Left lobe of liver (tissue), 2 donors: ENCODE measurements around the gene SPATA24. TPM values are rescaled to one million over a fixed set of nuclear protein-coding genes. Genes with fewer than 3 reads are reported as not detected.
"Not testable (repeated sequence)": the region's sequence is repeated elsewhere in the genome, so short reads cannot be mapped to it uniquely, and the experiment has no call there.

Experiments
- ATAC-seq: fragments of 200-7000 bp; cut with Tn5 transposase; one replicate; pipeline ENCODE4 v1.9.1; 2020; ENCODE audit warnings: mild to moderate bottlenecking, moderate library complexity
- DNase-seq: peaks from one replicate; pipeline ENCODE4 v3.0.0-alpha.2; 2020; ENCODE audit warnings: low spot score
- total RNA-seq: library from RNA; stranded (reverse); gene quantifications from one replicate; pipeline ENCODE4 v1.2.1, GENCODE V29; 2021
- donor health status: DM: no; HTN: no; CAD: no; lungs with moderate emphysema.
- donor health status: DM: no; HTN: yes; CAD: no.

Gene SPATA24
- total RNA-seq, 1 donor from 2014 or later: 2.2 TPM

DNA sequence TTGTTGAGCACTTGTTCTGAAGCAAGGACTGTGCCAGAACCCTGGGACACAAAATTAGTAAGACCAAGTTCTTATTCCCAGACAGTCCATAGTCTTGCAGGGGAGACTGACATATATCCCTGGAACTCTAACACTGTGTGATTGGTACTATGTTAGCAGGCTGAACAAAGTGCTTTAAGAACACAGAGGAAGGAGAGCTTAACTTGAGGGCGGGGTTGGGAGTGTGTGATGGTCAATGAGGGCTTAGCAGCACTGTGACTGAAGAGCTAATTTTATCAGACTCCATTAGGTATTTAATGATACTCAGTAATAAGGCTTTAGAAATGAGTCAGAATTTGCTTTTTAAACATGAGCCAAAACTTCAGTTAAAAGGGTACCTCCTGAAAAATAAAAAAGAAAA is 14.9 kb upstream of the SPATA24 start:
- DNase-seq: no peak

DNA sequence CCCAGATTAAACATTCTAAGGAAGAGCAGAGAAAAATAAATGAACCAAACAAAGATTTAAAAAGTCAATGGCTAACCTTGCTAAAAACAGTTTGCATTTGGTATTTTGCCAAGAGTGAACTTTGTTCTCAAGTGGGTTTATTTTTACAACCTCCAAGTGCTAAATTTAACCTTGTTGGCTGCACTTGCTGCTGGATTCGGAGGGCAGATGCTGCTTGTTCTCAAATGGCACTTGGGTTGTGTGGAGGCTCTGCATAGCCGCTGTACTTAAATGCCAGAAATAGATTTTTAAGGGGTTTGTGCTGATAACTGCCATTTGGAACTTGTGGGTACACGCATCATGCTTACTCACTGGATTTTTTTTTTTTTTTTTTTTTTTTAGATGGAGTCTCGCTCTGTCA is 13.3 kb upstream of the SPATA24 start:
- no peak for ATAC-seq
- no peak for DNase-seq

More for the DNA sequence above, 14.9 kb upstream of the SPATA24 start:
- ATAC-seq: no peak

DNA sequence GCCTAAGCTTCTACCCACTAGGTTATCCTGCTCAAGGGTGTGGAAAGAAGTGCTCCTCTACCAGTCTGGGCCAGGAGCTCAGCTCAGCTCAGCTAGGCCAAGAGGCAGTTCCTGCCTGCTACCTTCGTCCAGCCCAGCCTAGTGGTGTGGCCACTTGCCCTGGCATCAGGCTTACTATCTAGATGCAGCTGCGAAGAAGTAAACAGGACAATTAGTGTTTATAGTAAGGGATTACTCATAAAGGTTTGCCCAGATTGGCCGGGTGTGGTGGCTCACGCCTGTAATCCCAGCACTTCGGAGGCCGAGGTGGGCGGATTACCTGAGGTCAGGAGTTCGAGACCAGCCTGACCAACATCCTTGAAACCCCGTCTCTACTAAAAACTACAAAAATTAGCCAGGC is 12.8 kb upstream of the SPATA24 start:
- no peak for ATAC-seq
- no peak for DNase-seq

DNA sequence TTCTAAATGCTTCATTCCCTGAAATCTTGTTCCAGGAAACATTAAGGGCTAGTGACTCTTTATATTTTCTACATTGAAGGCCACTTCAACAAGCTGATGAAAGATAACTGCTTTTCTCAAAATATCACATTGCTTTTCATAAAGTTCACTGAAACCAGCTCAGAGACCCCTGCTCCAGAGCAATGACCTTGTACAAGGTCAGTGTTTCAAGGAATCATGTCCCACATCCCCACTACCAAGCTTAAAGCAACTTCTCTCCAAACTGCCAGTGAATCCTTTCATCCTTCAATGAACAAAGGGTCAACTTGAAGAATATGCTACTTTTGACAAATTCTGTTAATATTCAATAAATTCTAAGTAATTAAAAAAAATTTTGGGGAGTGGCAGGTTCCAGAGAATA is 12.0 kb upstream of the SPATA24 start:
- no peak for ATAC-seq

DNA sequence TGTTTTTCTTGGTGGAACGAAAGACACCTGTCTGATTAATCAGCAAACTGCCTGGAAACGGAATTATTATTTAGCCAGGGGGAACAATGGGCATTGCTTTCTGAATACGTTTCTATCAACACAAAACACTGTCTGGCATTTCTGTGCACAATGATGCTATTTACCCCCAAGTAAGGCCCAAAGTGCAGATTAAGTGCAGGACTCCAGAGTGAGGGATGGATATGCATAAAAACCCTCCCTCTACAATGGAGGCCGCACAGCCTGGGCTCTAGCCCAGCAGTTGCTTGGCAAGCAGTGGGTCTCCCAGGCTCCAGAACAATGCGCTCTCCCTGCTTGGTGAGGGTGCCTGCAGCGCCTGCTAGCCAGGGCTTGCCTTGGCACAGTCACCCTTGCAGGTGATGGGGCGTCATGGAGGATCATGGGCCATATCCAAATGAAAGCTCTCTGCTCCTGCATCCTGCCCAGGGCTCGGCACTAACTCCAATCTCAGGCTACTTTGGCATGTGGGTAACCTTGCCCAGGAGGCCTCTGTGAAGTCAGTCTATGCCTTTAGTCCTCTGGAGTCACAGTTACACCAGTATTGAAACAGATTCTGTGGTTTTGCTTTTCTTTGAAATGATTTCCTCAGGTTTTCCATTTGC is 11.5 kb upstream of the SPATA24 start:
- no peak for DNase-seq
- no peak for ATAC-seq

More for the DNA sequence above, 12.0 kb upstream of the SPATA24 start:
- DNase-seq: no peak

DNA sequence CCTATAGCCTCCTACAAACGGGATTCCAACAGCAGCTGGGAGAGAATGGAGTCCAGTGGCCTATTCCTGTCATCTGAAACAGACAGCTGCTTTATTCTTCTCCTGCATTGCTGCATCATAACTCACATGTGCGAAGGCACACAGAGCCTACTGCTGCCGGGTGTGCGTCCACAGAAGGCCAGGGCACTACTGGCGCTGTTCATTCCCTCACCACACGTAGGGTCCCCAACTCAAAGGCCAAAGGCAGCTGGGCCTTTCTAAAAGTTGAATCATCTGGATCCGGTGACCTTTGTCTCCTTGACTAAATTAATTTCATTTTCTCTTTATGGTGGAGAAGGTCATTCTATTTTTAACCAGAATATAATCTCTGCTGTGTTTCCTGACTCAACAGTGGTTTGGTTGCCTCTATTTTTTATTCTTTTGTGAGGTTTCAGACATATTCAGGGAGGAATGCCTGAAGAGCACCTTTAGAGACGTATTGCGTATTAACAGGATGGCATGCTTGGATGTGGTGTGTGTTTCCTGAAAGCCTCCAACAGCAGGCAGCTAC is 10.8 kb upstream of the SPATA24 start:
- no peak for DNase-seq
- no peak for ATAC-seq

DNA sequence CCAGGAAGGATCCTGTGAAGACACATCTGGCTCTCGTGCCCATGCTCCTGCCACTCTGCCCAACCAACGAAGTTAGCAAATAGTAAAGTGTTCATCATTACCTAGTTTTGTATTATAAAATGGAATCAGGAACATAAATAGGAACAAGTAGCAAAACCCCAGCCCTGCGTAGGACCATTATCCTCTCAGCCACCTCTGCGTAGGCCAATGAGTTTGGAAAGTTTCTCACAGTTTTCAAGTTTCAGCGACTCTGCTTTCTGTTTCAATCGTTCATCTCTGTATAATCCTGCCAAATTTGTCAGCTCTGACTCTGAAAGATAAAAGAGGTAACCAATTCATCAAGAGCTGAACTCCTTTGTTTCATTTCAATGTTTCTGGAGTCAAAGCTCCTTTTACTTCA is 10.1 kb upstream of the SPATA24 start:
- ATAC-seq (no peak), DNase-seq (no peak)

DNA sequence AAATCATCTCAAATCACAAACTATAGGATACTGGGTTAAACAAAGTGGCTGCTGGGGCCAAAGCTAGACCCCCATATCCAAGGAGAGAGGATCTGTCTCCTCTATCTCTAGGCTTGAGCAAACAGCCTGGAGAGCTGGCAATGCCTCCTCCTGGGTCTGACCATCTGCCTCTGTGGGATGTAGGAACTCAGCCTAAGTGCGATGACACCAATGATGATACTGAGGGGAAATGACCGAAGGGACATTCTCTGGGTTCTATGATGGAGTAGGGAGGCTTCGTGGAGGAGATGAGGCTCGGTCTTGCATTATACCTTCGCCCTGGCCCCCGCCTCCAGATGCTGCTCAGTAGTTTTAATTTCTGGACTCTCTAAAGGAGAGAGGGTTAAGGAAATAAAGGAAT is 9.3 kb upstream of the SPATA24 start:
- ATAC-seq (no peak), DNase-seq (no peak)

DNA sequence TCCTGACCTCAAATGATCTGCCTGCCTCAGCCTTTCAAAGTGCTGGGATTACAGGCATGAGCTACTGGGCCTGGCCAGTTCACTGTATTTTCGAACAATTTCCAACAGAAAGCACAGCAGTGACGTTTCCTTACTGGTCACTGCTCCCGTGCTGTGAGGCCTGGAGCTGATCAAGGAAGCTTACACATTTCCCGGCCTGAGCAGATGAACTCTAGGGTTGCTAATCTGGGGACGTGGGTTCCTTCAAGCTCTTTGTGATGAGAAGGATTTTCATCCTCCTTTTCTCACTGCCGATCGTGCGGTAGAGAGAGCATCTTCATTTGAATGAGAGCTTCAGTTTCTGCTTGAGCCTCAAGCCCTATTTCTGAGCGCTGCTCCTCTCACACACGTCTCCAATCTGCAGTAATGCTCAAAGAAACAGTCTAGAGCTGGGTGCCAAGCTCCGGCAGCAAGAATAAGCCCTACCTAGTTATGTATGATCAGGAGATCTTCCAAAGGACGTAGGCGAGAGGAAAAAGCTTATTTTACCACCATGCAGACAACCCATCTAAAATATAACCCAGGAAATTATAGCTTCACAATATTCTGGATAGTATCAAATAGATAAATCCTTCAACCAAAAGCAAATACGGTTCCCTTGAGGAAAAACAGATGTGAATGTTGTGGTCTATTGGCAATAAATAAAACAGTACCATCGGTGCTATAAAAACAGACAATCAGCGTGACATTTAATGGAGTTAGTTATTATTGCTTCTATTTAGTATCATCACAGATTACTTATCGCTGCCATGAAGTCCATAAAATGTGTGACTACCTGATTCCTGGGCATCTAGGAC is 7.3 kb upstream of the SPATA24 start:
- ATAC-seq (no peak), DNase-seq (no peak)

DNA sequence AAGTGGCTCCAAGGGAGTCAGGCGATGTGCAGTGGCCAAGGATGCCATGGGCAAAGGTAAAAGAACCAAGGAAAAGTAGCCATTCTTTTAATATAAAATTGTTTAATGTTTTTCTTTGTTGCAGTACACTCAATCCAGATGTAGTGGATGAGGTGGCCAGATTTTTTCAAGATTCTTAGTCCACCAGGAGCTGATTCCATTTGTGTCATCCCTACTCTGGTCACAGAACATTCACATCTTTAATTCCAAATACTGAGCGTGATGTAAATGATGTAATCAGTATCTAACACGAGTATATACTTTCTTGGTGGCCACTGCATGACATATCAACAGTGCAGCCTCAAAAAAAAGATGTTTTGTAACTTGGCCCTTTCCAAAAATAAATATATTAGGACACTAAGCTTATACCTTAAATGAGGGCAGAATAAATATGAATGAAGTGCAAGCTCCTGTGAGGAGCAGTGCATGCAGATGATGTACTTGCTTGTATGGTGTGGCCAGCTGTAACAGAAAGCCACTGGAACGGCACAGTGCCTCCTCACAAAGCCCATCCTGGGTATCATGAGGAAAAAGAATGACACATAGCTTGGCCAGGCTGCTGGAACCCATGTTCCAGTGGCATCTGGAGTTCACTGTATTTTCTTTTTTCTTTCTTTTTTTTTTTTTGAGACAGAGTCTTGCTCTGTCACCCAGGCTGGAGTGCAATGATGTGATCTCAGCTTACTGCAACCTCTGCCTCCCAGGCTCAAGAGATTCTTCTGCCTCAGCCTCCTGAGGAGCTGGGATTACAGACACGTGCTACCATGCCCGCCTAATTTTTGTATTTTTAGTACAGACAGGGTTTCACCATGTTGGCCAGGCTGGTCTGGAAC is 6.5 kb upstream of the SPATA24 start:
- ATAC-seq (no peak), DNase-seq (no peak)

DNA sequence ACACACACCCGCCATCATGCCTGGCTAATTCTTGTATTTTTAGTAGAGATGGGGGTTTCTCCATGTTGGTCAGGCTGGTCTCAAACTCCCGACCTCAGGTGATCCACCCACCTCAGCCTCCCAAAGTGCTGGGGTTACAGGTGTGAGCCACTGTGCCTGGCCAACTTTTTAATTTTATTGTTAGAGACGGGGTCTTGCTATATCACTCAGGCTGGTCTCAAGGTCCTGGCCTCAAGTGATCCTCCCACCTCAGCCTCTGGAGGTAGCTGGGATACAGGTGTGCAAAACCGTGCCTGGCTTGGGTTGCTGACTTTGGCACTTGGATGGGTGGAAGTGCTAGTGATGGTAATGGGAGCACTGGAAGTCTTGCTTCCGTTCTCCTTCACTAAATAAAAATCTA is 5.2 kb upstream of the SPATA24 start:
- ATAC-seq, DNase-seq: not testable (repeated sequence)

DNA sequence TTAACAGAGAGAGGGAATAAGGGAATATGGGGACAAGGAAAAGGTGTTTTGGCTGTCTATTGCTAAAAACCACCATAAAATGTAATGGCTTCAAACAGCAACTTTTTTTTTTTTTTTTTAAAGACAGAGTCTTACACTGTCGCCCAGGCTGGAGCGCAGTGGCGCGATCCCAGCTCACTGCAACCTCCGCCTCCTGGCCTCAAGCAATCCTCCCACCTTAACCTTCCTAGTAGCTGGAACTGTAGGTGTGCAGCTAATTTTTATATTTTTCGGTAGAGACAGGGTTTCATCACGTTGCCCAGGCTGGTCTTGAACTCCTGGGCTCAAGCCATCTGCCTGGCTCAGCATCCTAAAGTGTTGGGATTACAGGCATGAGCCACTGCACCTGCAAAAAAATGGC is 4.3 kb upstream of the SPATA24 start:
- ATAC-seq (no peak), DNase-seq (no peak)

DNA sequence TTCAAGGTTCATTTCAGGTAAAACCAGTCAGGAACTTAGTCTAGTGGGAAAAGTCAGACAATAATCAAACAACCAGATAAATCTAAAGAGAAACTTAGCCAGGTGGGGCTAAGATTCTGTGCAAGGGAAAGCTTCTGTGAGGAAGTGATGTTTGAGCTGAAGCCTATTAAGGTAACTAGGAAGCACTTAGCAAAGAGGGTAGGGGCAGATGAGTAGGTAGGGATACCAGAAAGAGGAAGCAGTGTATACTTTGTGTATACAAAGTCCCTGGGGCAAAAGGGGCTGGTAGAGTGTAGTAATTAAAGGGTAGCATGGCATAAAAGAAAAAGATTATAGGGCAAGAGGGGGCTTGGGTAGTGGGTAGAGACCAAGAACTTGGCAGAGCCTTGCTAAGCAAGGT is 3.6 kb upstream of the SPATA24 start:
- ATAC-seq (no peak), DNase-seq (no peak)

DNA sequence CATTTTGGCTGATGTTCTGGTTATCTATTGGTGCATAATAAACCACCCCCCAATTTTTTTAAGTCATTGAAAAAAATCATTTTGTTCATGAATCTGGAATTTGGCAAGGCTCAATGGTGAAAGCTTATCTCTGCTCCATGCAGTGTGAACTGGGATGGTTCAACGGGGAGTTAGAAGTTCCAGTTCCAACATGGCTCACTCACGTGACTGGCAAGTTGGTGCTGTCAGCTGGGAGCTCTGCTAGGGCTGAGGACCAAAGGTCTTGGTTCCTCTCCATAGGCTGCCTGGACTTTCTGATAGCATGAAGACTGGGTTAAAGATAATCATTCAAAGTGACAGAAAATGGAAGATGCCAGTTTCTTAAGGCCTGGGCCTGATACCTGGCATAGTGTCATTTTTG is 3.1 kb upstream of the SPATA24 start:
- DNase-seq (no peak), ATAC-seq (no peak)

DNA sequence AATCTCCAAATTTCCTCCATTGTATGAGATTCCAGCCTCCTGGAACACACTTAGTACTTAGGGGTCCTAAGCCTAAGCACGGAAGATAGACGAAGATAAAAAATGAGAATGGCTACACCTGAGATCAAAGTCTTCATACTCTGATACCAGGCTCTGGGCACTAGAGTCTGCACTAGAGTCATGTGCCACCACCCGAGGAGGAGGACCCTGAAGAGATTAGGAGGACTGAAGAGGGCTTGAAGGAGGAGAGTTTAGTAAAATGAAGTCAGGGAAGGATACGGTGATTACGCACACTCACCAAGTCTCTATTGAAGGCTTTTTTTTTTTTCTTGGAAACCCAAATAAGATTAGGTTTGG is 573 bp upstream of the SPATA24 start:
- DNase-seq: no peak
- ATAC-seq: no peak

DNA sequence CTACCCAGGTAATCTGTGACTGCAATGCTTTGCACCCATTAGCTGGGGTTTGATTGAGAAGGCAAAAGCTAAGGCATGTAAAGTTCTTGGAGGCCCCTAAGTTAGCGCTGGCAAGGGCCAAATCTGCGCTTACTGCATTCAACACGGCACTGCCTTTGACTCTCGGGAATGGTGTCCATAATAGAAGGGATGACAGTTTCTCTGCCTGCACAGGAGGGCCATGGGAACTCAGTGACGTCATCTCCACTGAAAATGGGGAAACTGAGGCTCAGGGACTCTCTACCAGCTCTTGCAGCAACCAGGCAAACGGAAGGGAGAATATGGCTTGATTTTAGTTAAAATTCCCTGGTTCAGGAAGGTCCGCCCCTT is 487 bp downstream of the SPATA24 start:
- ATAC-seq: no peak
- no peak for DNase-seq

DNA sequence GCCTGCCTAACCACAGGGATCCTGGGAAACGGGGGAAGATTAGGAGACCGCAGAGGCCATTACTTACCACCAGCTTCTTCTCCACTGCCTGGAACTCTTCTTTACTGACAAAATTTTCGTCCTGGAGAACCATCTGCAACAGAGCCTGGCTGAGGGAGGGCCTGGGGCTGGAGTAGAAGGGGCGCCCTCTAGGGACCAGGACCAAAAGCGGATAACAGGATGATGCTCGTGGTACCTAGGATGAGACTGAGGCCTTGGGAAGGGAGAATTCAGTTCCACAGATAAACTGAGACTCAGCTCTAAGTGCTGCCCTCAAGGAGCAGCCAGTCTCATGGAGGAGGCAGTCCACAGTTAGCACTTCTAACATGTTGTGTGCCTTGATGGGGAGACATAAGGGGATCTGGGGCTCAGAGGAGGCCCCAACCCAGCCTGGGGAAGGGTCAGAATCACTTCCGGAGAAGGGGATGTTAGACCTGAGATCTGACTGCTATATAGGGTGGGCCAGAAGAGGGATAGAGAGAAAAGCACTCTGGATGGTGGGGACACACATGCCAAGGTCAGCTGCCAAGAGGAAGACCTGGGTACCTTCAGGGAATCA is 1.2 kb downstream of the SPATA24 start:
- no peak for DNase-seq
- ATAC-seq: peak; percentile 36

DNA sequence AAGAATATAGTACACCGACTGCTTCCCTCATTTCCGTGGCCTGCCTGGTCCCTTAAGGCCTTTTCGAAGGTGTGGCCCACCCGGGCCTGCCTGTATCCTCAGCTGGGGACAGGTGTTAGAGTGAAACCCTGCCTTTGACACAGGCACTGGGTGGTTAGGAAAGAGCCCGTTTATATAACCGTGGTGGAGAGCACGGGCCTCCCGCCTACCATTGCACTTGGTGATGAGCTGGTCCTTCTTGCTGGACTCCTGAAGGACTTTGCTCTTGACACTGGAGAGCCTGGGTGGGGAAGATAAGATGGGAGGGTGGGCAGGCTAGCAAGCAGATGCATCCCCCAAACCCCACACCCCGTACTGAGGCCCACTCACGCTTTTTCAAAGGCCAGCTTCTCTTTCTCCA is 2.3 kb downstream of the SPATA24 start:
- DNase-seq (no peak), ATAC-seq (no peak)

DNA sequence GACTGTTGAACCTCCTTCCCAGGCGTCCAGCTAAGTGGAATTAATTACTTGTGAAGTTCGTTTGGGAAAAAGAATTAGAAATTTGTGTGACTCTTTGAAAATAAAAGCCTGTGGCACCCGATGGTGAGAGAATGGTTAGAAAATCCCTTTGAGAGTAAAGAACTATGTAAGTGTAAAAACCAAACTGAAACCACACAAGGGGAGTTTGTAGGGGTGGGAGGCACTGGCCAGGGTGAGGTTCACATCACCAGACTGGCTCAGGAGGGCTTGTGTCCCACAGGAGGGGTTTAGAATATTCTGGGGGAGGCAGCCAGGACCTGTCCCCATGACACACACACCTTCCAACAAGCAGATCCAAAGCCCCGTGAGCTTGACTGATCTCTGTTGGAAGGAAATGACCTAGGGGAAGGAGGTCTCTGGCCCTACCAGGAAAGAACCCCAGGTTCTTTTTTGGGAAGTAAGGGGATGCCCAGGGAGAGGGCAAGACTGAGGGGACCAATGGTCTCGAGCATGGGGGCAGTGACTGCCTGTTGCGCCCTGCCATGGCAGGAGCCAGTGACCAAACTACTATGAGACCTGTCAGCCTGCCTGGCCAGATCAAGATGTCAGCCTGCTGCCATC is 4.3 kb downstream of the SPATA24 start:
- ATAC-seq (no peak), DNase-seq (no peak)

DNA sequence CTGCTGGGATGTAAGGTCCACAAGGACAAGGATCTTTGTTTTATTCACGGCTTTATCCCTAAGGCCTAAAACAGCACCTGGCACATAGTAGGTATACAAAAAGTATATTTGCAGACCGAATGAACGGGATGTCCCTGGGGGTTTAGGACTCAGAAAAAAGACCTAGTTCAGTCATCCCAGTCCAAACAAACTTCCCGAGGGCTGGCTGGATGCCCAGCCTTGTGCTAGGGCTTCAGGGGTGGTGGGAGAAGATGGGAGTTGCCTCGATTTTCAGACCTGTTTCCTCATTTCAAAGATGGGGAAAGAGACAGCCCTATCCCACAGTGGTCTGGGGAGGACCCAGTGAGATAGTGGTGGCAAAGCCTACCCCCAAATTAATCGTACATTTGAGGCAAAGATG is 6.0 kb downstream of the SPATA24 start:
- ATAC-seq: no peak

DNA sequence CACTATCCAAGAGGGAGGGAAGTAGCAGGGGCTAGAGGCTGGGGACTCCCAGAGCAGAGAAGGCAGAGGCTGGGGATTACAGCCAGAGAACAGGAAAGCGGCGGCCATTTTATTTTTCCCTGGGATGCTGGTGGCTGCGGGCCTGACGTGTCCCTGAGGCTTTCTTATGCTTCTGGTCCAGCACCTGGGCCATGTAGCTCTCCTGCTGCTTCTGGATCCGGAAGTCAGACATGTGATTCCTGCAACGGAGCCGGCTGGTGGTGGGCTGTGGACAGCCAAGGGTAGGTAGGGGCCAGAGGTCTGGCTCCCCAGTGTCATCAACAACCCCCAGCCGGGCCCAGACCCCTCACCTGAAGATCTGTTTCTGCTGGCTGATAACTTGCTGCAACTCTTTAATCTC is 7.2 kb downstream of the SPATA24 start:
- no peak for DNase-seq

More for the DNA sequence above, 6.0 kb downstream of the SPATA24 start:
- DNase-seq: no peak

More for the DNA sequence above, 7.2 kb downstream of the SPATA24 start:
- no peak for ATAC-seq
